NCI-H774 (cell line): ENCODE measurements around the gene SLC35F3.
A peak's percentile ranks its signal among the peaks of the same experiment; 100 is the strongest.

Experiments
- DNase-seq: peaks from one replicate; lab custom pipeline; 2025; lab: John Stamatoyannopoulos, UW

Gene SLC35F3

GRCh38 chr1:234040446-234041317, 136.2 kb downstream of the SLC35F3 start:
- DNase-seq, result no peak

GRCh38 chr1:234044079-234044478, 139.6 kb downstream of the SLC35F3 start:
- DNase-seq, result no peak

GRCh38 chr1:234047123-234047522, 142.6 kb downstream of the SLC35F3 start:
- peak; percentile 51 for DNase-seq

GRCh38 chr1:234062166-234062565, 157.7 kb downstream of the SLC35F3 start:
- DNase-seq, result no peak

GRCh38 chr1:234065794-234066447, 161.4 kb downstream of the SLC35F3 start:
- DNase-seq, result no peak

GRCh38 chr1:234067581-234068337, 163.3 kb downstream of the SLC35F3 start:
- DNase-seq, result no peak

GRCh38 chr1:234069760-234070159, 165.3 kb downstream of the SLC35F3 start:
- peak; percentile 27 for DNase-seq

GRCh38 chr1:234072793-234073192, 168.3 kb downstream of the SLC35F3 start:
- no peak for DNase-seq

- no peak for DNase-seq
Observed at GRCh38 chr1:234078143-234078542, 173.7 kb downstream of the SLC35F3 start.

- DNase-seq, result no peak
Observed at GRCh38 chr1:234079896-234080295, 175.4 kb downstream of the SLC35F3 start.

GRCh38 chr1:234083460-234083859, 179.0 kb downstream of the SLC35F3 start:
- DNase-seq, result no peak

- no peak for DNase-seq
Observed at GRCh38 chr1:234089396-234089795, 184.9 kb downstream of the SLC35F3 start.

GRCh38 chr1:234090212-234091064, 186.0 kb downstream of the SLC35F3 start:
- DNase-seq, result no peak

- DNase-seq, result no peak
Observed at GRCh38 chr1:234091065-234091401, 186.6 kb downstream of the SLC35F3 start.

GRCh38 chr1:234091876-234092275, 187.4 kb downstream of the SLC35F3 start:
- no peak for DNase-seq

- no peak for DNase-seq
Observed at GRCh38 chr1:234093107-234093506, 188.6 kb downstream of the SLC35F3 start.

GRCh38 chr1:234093741-234094140, 189.3 kb downstream of the SLC35F3 start:
- no peak for DNase-seq

- no peak for DNase-seq
Observed at GRCh38 chr1:234094172-234094571, 189.7 kb downstream of the SLC35F3 start.

- no peak for DNase-seq
Observed at GRCh38 chr1:234096161-234096770, 191.8 kb downstream of the SLC35F3 start.

GRCh38 chr1:234102583-234102982, 198.1 kb downstream of the SLC35F3 start:
- peak; percentile 16 for DNase-seq

GRCh38 chr1:234103198-234103597, 198.7 kb downstream of the SLC35F3 start:
- DNase-seq, result no peak
